Measurements from ENCODE around the gene SATB2. TPM values are rescaled to one million over a fixed set of nuclear protein-coding genes. Genes with fewer than 3 reads are reported as not detected.

SATB2 gene
- total and polyA plus RNA-seq, 10 donors = 0.39 to 3.0 (median 2.6) TPM

- H3K4me1 ChIP-seq = no peaks in the 10 kb centered on the region
- DNase-seq = no peak
- 83 to 91% (median 89%) methylated on average over 3 of the region's 3 CpGs for WGBS, 5 donors
- TF ChIP-seq POLR2A (IDR thresholded peaks at IDR 0.05) = no peak
- TF ChIP-seq CTCF (IDR thresholded peaks at IDR 0.05 in 8 of 11, conservative IDR thresholded peaks at IDR 0.05 in 3 of 11) = no peak
- TF ChIP-seq POLR2AphosphoS5 (IDR thresholded peaks at IDR 0.05) = no peak
- H3K9me3 ChIP-seq = no peaks in the 10 kb centered on the region
- no peaks in the 10 kb centered on the region for H3K36me3 ChIP-seq
- H3K27me3 ChIP-seq (replicated peaks in 1 of 7) = no peaks in the 10 kb centered on the region
- no peak overlapping the region for H3K4me3 ChIP-seq
- intact Hi-C loops (cut with DNase I; ENCODE audit: low total_unique reads) = no loop called here
- H3K27ac ChIP-seq = no peak overlapping the region
These were observed 140.9 kb downstream of the SATB2 start for GRCh38 chr2:199316851-199317250.

DNA sequence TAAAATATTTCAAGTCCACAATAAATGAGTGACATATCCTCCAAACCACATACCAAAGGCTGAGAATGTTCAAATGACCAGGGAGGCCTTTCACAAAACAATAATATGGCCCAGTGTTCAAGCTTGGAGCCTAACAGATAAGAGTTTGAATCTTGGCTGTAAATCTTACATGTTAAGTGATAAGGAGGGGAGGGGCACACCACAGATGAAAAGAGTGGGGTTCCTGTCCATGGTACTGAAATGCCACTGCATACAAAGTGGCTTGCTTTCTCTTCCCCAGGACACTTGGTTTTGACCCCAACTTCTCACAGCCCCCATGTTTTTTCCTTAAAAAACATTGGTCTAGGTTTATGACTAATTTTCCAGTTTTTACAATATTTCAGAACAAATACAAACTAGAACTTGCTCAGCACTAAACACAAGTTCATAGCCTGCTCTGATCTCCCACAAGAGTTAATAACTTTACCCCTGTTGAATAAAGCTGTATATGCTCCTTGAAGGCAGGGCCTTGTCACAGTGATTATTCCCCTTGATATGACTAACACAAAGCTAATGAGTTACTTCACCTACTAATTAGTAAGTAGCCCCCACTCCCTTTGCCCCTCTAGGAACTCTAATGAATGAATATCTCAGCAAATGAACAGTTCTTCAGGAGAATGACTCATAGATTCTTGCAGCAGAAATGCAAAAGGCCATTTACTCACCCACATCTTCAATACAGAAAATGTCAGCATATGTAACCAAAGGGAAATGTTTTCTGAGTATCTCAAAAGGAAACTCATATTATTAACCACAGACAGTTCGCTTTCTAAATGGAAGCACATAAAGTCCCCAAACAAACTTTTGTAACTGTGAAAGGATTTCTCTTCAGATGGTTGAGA is 142.2 kb downstream of the SATB2 start:
- Histone ChIP-seq H3K27me3 (replicated peaks in 1 of 7) (no peaks in the 10 kb centered on the region), H3K27ac (no peak overlapping the region), H3K9me3 (no peaks in the 10 kb centered on the region), H3K4me3 (no peak overlapping the region), H3K4me1 (no peaks in the 10 kb centered on the region), H3K36me3 (no peaks in the 10 kb centered on the region)
- TF ChIP-seq POLR2AphosphoS5 (IDR thresholded peaks at IDR 0.05) (no peak), CTCF (IDR thresholded peaks at IDR 0.05 in 8 of 11, conservative IDR thresholded peaks at IDR 0.05 in 3 of 11) (no peak), POLR2A (IDR thresholded peaks at IDR 0.05) (no peak)
- no peak for DNase-seq
- WGBS, 5 donors = 74 to 83% (median 81%) methylated on average over 1 of the region's 1 CpG
- intact Hi-C loops (cut with DNase I; ENCODE audit: low total_unique reads) = no loop called here

DNA sequence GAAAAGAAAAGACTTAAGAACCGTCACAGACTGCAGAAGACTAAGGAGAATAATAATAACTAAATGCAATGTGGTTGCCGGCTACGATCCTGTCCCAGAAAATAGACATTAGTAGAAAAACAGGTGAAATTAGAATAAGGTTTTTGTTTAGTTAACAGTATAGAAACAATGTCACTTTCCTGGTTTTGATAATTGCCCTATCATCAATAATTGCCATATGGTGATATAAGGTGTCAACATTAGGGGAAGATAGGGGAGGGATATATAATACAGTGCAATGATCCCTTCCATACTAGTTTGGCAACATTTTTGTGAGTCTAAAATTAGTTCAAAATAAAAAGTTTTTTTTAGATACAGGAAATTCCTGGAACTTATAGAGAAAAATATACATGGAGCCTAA is 144.8 kb downstream of the SATB2 start:
- no peak for DNase-seq
- 83 to 97% (median 87%) methylated on average over 3 of the region's 3 CpGs for WGBS, 5 donors
- H3K4me1 ChIP-seq = no peaks in the 10 kb centered on the region
- no peaks in the 10 kb centered on the region for H3K9me3 ChIP-seq
- H3K4me3 ChIP-seq = no peak overlapping the region
- intact Hi-C loops (cut with DNase I; ENCODE audit: low total_unique reads) = no loop called here
- no peak overlapping the region for H3K27ac ChIP-seq
- H3K27me3 ChIP-seq (replicated peaks in 1 of 7) = no peaks in the 10 kb centered on the region
- H3K36me3 ChIP-seq = no peaks in the 10 kb centered on the region
- TF ChIP-seq POLR2A (IDR thresholded peaks at IDR 0.05) (no peak), POLR2AphosphoS5 (IDR thresholded peaks at IDR 0.05) (no peak), CTCF (IDR thresholded peaks at IDR 0.05 in 8 of 11, conservative IDR thresholded peaks at IDR 0.05 in 3 of 11) (no peak)

- no peaks in the 10 kb centered on the region for H3K9me3 ChIP-seq
- H3K4me3 ChIP-seq = no peak overlapping the region
- H3K36me3 ChIP-seq = no peaks in the 10 kb centered on the region
- whole genome bisulfite sequencing, 5 donors = 80 to 89% (median 86%) methylated on average over 7 of the region's 7 CpGs
- intact Hi-C loops (cut with DNase I; ENCODE audit: low total_unique reads) = no loop called here
- no peaks in the 10 kb centered on the region for H3K27me3 ChIP-seq (replicated peaks in 1 of 7)
- no peaks in the 10 kb centered on the region for H3K4me1 ChIP-seq
- no peak overlapping the region for H3K27ac ChIP-seq
- no peak for TF ChIP-seq POLR2AphosphoS5 (IDR thresholded peaks at IDR 0.05)
- no peak for TF ChIP-seq POLR2A (IDR thresholded peaks at IDR 0.05)
- TF ChIP-seq CTCF (IDR thresholded peaks at IDR 0.05 in 8 of 11, conservative IDR thresholded peaks at IDR 0.05 in 3 of 11) = no peak
- DNase-seq = no peak
These were observed 146.8 kb downstream of the SATB2 start for GRCh38 chr2:199310771-199311585.

Measured in spleen (tissue), 11 donors.